Stimulated activated CD8-positive, alpha-beta memory T cell treated with anti-CD3 and anti-CD28 coated beads, Interleukin-12 subunit alpha, Interleukin-12 subunit beta, amount 100 ng/mL, for 1 hour (primary cell): ENCODE measurements around the gene MID1.
"Not testable (repeated sequence)": the region's sequence is repeated elsewhere in the genome, so short reads cannot be mapped to it uniquely, and the experiment has no call there.

Source experiments
- DNase-seq: peaks from one replicate; pipeline ENCODE4 v3.0.0-alpha.2; 2020; ENCODE audit warnings: low read depth

Gene MID1

DNA sequence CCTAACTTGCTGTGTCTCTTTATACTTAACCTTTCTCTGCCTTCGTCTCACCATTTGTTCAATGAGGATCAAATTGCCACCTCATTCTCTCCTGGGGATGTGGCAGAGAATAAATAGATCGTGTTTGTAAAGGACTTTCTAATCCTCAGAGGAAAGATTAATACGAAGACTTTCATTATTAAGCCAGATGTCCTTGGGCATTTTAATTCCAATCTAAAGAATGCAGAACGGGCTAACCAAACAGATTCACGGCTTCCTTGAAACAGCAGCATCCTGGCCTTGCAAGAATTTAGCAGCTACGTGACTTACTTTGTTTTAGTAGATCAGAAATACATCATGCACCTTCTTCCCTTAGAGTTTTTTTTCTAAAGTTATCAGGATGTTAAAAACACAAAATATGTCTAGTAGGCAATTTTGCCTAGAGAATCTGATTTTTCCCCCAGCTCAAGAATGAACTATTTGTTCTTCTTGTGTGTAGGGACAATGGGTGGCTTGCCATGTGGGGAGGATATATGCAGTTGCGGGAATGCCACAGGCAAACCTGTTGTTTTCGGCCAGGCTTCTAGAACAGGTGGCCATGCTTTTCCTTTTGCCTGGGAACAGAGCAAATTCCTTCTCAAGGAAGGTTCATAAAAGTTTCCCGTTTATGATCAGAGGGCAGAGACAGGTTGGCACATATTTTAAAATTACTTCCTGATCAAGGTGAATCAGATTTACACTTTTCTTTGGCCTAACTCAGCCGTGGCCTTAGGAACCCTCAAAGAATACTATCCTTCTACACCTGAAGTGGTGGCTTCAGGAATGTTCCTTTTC lies 3.0 kb downstream of the MID1 start:
- DNase-seq, result no peak

DNA sequence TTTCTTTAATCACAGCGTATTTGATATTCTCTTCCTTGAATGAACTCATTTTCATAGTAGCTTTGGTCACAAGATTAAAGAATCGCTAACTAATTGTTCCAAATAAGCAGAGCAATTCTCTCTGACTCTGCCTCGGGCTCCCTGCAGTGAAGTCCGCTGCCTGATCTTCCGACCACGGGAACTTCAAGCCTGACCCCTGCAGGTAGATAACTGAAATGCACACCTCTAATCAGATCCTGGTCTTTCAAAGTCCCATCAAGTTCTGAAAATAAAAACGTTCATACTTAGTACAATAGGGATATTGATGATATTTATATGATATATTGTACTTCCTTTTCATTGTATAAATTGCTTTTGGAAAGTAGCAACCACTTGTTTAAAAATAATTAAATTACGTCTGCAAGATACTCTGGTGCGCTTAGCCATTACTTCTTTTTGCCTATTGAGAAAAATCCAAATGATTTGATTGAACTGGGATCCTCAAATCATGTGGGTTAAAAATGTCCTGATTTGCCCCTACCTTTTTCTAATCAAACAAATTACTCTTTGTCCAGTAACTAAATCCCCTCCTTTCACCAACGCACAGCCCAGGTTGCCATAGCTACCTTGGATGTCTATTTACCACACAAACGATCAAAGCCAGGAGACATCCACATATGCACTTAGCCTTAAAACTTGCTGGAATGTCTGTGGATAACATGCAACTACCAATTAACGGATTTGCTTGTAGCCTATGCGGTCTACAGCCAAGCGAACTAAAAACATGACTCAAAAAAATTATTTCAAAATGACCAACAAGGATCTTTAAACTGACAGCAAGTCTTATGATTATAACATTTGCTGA lies 4.2 kb downstream of the MID1 start:
- DNase-seq, result no peak

DNA sequence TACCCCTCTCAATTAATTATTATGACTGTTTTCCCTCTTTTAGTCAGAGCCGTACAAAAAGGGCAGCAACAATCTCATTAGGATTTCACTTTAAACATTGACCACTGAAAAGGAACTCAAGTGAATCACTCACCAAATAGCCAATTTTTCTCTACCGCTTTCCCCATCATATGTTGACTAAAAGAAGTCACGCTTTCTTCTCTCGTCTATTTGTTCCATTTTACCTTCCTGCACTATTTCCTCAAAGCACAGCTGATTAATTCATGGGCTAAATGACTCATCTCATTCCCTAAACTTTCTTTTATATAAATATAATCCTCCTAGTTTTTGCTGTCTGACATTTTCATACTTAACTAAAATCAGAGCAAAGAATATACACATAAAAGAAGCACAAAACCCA lies 8.2 kb downstream of the MID1 start:
- no peak for DNase-seq

DNA sequence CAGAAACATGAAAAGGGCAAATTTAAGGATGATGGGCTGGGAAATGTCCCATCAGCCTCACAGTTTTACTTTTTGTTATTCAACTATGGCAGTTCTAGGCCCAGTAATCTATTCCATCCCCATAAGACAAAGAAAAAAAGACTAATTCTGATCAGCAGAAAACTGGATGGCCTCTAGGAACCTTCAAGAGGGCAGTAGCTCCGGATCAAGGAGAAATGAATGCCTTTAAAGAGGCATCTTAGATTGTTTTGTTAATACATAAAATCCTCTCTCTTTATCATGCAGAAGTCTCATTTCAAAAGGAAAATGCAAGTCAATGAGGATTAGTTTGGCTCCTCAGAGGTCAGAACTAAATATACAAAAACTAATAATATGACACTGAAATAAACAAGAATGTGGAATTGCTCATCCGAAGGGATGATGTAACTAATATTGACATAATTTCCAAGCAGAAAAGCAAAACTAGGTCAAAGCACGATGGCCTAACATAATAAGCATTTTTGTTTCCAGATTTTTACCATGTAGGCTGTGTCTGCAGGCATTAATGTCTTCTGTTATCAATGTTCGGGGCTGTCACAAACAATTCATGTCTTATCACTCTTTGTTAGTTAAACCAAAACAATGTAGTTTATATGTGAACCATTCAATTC lies 8.8 kb downstream of the MID1 start:
- no peak for DNase-seq

DNA sequence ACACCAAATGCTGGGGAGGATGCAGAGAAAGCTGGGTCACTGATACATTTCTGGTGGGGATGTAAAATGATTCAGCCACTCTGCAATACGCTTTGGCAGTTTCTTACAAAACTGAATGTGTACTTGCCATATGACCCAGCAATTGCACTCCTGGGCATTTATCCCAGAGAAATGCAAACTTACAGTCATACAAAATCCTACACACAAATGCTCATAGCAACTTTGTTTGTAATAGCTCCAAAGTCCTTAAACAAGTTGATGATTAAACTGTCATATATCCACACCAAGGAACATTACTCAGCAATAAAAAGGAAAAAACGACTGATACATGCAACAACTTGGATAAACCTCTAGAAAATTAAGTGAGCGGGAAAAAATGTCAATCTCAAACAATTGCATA lies 12.3 kb downstream of the MID1 start:
- no peak for DNase-seq

DNA sequence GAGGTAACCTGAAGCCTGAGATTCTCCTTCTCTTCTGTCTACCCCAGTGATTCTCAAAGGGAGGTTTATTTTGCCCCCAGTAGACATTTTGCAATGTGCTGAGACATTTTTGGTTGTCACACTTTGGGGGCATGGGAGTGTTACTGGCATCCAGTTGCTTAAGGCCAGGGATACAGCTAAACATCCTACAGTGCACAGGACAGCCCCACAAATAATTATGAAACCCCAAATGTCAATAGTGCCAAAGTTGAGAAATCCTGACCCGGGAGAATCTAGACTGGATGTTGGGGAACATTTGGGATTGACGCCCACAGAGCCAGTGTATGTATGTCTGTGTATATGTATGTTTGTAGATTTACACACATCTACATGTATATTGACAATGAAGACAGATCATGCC lies 13.2 kb downstream of the MID1 start:
- no peak for DNase-seq

DNA sequence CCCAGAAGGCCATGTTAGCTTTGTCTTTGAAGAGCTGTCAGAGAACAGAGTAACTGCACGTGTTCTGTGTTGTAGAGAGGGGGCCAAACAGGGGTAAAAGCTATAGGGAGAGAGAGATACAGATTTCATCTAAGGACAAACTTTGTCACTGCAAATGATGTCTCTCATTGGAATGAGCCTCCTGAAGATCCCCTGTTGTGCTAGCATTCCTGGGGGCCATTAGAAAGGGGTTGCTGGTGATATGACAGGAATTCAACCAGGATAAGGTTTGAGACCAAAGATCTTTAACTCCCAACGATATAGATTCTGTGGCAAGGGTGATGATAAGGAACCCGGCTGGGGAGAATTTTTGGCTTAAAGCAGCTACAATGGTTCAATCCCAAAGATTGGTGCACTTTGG lies 16.8 kb downstream of the MID1 start:
- DNase-seq, result no peak

DNA sequence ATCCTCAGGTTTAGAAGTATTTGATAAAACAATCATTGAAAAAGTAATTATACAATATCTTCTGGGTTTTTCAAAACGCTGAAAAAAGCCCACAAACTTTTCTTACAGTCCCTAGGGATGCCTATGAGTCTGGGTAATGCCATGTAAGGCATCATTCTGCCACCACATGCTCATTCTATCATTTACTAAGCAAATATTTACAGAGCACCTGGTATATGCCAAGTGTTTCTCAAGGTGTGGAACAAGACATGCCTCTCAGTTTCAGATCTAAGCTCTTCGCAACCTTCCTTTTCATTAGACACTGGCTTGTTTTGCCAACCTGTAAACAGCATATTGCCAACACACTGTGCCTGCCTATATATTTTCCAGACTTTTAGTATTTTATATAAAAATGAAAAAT lies 17.7 kb downstream of the MID1 start:
- no peak for DNase-seq

DNA sequence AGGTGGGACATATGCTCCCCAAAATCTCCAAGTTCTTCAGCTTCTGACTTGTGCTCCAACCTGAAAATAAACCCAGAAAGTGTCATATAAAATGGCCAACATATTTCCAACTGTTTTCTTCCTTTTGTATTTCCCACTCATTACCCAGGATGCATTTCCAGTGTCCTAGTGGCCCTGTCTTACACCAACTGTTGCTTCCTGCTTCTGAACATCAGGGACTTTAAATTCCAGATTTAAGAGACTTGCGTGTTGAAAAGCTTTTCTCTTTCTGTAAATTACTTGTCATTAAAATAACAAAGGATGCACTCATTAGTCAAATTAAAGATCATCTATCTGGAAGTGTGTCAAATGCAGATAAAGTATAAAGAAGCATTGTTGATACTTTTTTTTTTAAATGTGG lies 19.9 kb downstream of the MID1 start:
- no peak for DNase-seq

DNA sequence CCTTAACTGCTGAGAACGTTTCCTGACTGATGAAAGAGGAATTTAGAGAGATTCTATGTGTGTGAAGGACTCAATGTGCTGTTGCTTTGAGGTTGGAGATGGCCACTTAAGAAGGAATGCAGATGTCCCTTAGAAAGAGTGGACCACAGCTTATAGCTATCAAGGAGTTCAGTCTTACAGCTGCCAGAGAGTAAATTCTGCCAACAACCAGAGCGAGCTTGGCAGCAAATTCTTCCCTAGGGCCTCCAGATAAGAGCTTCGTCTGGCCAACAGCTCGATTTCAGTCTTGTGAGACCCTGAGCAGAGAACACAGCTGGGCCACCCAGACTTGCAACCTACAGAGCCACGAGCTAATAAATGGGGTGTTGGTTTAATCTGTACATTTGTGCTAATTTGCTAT lies 21.8 kb downstream of the MID1 start:
- no peak for DNase-seq

DNA sequence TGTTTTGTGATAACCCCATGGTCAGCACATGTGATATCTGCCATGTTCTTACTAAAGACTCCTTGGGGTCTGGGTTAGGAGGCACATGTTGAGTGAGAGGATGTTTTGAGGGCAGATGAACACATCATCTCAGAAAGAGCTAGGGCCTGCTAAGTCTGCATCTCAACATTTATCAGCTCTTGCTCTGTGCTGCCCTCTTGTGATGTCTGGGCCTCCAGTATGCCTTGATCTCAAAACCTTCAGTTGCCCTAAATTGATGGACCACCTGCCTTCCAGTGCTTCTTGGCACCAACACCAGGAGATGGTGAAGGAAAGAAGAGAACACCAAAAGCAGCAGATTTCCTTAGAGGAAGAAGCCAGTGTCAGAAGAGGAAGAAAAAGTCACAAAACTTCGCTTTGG lies 22.5 kb downstream of the MID1 start:
- no peak for DNase-seq

DNA sequence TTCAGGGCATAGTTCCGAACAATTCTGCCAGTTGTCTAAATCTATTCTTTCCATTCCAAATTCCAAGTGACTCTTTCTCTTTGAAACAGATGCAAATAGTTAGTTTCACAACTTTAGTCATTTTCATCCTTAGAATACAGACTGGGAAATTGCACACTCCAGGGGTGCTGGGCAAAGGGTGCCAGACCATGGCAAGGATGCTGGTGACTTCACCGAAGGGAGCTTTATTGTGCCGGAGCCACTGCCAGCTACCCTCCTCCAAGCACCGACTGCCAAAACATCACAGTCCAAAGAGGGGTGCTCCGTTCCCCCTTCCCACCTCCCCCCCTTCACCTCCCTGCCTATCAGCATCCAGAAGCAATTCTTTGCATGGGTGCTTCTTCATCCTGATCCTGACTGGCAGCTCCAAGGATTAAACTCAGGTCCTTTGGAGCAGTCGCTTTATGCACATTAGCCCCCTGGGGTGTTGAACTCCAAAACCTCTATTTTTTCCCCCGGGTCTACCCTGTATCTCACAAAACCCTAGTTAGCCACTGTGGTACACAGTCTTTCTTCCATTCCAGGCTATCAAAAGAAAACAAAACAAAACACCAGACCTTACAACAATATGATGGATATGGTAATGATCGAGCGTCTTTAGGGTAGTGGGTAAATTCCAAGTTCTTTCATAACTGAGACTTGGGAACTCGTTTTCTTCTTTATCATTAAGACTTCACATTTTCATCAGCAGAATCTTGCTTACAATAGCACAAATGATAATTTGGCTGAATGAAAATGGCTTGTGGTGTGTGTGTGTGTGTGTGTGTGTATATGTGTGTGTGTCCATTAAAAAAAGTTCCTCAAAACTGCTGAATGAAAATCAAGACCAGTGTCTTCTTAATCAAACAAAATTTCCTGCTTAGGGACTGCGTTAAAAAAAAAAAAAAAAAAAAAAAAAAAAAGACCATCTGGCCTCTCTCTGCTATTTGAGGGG lies 28.7 kb downstream of the MID1 start:
- DNase-seq, result no peak

DNA sequence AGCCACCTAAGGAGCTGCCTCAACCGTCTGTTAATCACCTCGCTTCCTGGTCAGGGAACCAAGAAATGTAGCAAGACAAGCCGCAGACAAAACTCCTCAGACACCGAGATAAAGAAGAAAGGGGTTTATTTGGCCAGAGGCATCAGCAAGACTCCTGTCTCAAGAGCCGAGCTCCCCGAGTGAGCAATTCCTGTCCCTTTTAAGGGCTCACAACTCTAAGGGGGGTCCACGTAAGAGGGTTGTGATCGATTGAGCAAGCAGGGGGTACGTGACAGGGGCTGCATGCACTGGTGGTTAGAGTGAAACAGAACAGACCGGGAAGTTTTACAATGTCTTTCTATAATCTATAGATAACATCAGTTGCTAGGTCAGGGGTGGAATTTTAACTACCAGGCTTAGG lies 30.6 kb downstream of the MID1 start:
- DNase-seq, result not testable (repeated sequence)

DNA sequence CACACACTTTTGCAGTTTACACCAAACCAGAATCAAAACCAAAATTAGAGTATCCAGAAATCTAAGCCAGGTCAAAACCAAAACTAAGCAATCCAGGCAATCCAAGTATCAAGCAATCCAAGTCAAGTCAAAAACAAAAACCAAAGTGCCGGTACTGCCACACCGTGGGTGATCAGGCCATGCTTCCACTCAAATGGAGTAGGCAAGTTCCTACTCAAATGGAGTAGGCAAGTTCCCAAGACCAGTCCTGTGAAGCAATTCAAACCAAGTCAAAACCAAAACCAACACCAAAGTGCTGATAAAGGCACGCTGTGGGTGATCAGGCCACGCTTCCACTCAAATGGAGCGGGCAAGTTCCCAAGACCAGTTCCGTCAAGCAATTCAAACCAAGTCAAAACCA lies 31.3 kb downstream of the MID1 start:
- DNase-seq, result no peak

DNA sequence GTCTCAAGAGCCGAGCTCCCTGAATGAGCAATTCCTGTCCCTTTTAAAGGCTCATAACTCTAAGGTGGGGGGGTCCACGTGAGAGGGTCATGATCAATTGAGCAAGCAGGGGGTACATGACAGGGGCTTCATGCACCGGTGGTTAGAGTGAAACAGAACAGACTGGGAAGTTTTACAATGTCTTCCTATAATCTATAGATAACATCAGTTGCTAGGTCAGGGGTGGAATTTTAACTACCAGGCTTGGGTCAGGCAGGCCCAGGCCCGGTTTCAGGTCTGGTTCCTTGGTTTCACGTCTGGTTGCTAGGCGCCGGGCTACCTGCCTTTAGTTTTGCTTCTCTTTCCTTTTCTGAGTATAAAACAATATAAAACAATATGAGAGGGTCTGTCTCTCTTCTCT lies 35.5 kb downstream of the MID1 start:
- not testable (repeated sequence) for DNase-seq

DNA sequence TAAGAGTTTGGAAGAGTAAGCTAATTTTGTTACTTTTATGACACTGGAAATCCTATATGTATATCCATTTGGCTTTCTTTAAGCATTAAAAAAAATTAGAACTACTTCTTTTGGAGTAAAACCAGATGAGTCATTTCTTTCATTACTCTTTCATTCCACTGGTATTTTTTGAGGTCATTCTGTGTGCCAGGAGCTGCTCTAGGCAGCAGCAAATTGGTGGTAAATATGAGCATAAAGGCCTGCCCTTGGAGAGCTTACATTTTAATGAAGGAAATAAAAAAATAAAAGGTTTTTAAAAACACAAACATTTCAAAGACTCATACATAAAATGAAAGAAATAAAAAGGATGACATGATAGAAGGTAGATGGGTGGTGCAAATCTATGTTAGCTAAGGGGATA lies 37.4 kb downstream of the MID1 start:
- DNase-seq, result no peak

DNA sequence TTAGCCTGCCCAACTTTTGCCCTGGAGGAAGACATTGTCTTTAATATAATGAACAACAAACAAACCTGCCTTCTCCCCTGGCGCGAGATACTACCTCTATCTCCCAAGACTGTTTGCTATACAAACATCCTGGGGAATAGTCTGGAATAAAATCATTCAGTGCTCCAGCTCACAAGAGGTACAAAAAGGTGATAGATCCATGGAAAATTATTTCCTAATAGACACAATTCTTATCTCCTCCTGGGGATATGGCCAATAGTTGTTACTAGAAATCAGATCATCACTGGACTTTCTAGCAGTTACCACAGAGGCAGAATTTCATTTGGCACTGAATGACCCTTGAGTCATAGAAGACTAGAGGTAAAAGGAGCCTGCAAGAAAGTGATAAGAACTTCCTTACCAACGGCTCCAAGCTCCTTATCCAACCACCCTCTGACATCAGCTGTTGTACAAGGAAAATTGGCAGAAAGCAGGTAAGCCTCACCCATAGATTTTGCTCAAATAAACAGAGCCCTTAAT lies 38.1 kb downstream of the MID1 start:
- no peak for DNase-seq

DNA sequence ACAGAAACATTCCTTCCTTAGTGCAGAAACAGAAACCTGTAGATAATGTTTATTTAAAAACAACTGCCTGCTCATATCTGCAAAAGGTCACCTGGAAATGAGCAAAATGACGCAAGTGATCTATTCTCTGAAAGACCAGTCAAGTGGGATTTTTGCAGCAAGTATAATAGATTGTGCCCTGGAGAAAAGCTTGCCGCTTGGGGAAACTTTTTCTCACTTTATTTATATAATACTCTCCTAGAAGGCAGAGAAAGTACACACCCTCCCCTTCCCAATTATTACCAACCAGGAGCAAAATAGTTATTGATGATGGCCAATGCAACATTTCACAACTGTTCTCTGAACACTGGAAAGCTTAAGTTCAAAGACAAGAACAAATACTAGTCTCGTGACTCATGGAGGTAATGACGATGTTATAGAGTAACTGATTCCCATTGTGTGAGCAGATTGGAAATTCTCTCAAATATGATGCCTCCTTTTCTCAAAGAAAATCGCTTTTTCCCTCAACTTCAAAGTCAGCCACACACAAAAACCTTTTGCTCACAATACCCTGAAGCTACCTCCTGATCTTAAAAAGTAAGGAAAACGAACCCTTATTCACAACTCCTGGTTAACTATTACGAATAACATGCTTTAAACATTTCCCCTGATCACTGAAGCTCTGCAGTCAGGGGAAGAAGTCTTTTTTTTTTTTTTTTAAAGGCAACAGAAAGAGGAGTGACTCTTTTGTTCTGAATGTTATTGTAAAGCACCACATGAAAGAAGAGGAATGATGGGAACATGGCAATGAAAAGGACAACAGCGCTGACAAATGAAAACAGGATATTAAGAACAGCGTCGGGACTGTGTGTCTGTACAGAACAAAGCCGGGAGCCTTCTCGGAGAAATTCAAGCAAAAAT lies 41.0 kb downstream of the MID1 start:
- DNase-seq, result no peak

DNA sequence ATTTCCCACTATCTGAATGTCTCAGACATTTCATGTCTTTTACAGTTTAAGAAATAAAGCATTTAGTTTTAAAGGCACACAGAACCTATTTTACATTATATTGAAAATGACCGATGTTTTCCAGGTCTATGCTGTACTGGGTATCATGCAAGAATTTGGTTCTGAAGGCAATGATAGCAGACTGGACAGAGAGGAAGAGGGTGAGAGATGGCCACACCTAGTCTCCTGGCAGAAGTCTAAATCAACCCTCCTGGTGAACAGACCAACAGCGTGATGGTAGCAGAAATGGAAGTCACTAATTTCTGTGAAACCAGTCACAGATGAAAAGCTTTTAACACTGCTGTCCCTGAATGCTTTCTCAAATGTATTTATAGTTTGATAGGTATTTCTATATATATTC lies 41.9 kb downstream of the MID1 start:
- DNase-seq, result no peak

DNA sequence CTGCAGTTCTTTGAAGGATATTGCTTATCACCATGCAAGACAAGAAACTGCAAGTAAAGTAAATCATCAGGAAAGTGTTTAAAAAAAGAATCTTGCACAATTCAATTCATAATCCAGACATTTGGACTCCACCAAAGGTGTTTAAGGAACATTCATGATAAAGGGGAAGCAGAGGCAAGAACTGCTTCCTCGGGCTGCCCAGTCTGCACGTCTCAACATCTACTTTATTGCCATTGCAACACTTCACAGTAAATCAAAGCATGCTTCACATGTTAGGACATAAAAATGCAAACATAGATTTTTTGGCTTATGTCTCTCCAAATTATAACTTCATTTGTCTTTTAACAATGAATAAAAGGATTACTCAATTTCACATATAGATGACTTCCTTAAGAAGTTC lies 42.5 kb downstream of the MID1 start:
- DNase-seq, result no peak
